GM12873 (cell line): Measurements from ENCODE around the gene TRIP10.

ENCODE experiments used
- TF ChIP-seq, protein P1 (sequence below): IDR thresholded peaks from 2 replicates; pipeline ENCODE4 v1.5.1; 2012; ENCODE audit warnings: low read depth, mild to moderate bottlenecking, moderate library complexity, low read length, control low read depth; ENCODE audit not compliant: insufficient read depth; ENCODE audit errors: missing control alignments

Gene TRIP10

DNA sequence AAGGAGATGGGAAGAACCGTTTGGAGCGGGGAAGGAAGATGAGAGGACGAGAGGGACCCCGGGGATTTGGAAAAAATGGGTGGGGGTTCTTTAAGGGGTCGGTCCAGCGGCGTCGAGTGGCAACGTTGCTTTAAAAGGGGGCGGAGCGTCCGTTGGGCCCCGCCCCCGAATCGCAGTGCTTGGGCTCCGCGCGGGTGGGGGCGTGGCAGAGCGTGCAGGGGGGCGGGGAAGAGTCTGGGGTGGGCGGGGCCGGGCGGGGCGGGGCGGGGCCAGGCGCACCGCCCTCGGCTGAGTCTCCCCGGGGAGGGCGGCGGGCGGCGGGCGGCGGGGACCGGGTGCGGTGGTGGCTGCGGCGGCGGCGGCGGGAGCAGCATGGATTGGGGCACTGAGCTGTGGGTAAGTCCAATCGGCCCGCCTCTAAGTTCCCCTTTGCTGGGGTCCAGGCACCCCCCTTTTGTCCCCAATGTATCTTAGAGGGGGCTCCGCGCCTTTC is at the start of gene TRIP10:
Gene TRIP10, plus strand, starts transcription at position 291 of the 493 bp plus-strand sequence. Its CDS starts 82 bp downstream, at position 373.
- TF ChIP-seq, protein P1, sequence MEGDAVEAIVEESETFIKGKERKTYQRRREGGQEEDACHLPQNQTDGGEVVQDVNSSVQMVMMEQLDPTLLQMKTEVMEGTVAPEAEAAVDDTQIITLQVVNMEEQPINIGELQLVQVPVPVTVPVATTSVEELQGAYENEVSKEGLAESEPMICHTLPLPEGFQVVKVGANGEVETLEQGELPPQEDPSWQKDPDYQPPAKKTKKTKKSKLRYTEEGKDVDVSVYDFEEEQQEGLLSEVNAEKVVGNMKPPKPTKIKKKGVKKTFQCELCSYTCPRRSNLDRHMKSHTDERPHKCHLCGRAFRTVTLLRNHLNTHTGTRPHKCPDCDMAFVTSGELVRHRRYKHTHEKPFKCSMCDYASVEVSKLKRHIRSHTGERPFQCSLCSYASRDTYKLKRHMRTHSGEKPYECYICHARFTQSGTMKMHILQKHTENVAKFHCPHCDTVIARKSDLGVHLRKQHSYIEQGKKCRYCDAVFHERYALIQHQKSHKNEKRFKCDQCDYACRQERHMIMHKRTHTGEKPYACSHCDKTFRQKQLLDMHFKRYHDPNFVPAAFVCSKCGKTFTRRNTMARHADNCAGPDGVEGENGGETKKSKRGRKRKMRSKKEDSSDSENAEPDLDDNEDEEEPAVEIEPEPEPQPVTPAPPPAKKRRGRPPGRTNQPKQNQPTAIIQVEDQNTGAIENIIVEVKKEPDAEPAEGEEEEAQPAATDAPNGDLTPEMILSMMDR, result no peak

DNA sequence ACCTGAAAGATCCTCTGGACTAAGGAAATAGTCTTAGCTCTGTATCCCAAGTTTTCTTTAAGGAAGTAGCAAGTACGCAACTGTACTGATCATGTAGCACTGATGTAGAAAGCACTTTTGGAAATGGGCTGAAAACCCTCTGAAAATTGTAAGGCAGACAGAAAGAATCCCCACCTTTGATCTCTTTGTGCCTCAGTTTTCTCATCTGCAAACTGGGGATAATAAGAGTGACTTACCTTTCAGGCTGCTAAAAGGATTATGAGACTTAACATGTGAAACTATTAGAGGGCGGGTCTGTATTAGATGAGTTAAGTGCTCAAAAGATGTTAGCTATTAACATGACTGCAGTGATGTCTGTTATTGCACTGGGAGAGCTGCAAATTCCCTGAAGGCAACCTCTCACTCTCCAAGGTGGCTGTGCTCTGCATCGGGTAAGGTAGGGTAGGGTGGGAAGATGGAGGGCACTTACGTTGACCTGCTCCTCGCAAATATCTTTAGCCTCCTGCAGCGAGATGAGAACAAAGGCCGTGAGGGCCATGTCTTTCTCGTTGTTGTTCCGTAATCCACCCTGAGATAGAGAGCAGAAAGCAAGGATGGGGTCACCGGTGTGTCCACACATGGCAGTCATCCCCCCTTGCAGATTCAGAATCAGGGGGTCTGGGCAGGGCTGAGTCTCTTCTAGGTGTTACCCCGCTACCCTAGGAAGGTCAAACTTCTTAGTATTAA is 49.2 kb upstream of the TRIP10 start:
- TF ChIP-seq, protein P1, result no peak

GRCh38 chr19:6691342-6691741 is 48.1 kb upstream of the TRIP10 start:
- TF ChIP-seq, protein P1, result no peak

GRCh38 chr19:6692027-6692426 is 47.5 kb upstream of the TRIP10 start:
- TF ChIP-seq, protein P1, result no peak

DNA sequence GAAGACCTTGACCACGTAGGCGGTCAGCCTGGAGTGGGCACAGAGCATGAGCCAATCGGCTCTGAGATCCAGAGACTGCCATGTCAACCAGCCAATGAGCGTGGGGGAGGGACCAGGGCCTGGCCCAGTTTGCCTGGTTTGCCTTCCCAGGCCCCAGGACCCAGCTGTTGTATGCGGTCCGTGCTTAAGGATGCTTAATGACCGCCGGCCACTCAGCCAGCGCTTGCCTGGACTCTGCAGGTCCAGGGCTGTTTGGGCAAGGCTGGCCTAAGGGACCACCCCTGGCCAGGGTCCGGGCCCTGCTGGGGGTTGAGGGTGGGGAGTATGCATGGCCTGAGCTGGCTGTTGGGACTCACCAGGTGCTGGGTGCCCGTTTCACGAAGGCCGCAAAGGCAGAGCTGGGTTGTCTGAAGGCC is 46.4 kb upstream of the TRIP10 start:
- TF ChIP-seq, protein P1, result no peak

DNA sequence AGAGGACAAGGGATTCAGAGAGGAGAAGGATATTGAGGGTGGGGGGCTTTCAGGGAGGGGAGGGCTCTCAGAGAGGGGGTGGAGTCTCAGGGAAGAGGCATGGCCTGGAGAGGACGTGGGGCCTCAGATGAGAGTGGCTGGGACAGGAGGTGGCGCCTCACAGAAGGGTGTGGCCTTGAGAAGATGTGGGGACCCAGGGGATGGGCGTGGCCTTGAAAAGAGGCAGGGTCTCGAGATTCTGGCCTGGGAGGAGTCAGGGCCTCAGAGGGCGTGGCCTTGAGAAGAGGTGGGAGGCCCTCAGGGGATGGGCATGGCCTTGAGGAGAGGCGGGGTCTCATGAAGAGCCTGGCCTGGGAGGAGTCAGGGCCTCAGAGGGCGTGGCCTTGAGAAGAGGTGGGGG is 45.8 kb upstream of the TRIP10 start:
- TF ChIP-seq, protein P1, result no peak

- TF ChIP-seq, protein P1, result no peak
These were observed 45.2 kb upstream of the TRIP10 start for GRCh38 chr19:6694147-6694815.
